Stimulated activated CD8-positive, alpha-beta memory T cell treated with anti-CD3 and anti-CD28 coated beads, Interleukin-4, amount 100 ng/mL, for 1 hour (primary cell): ENCODE data around the gene GRPEL1.
"Not testable (repeated sequence)": the region's sequence is repeated elsewhere in the genome, so short reads cannot be mapped to it uniquely, and the experiment has no call there.

Experiments used
- DNase-seq, 2 donors: peaks; one replicate each; pipeline ENCODE4 v3.0.0-alpha.2; 2020; ENCODE audit warnings: low read depth in 2 of 2, low spot score in 1 of 2

The GRPEL1 gene

GRCh38 chr4:7094916-7095315, 27.1 kb upstream of the GRPEL1 start:
- DNase-seq, result no peak

- no peak for DNase-seq
Observed at GRCh38 chr4:7092026-7092425, 24.2 kb upstream of the GRPEL1 start.

GRCh38 chr4:7089213-7089986, 21.5 kb upstream of the GRPEL1 start:
- no peak for DNase-seq

GRCh38 chr4:7087036-7087435, 19.2 kb upstream of the GRPEL1 start:
- DNase-seq, result no peak

- no peak for DNase-seq
Observed at GRCh38 chr4:7086384-7086783, 18.5 kb upstream of the GRPEL1 start.

GRCh38 chr4:7084564-7084961, 16.7 kb upstream of the GRPEL1 start:
- not testable (repeated sequence) for DNase-seq

GRCh38 chr4:7083597-7084563, 16.0 kb upstream of the GRPEL1 start:
- DNase-seq, result no peak

GRCh38 chr4:7079909-7080308, 12.0 kb upstream of the GRPEL1 start:
- DNase-seq, result not testable (repeated sequence)

- DNase-seq, result not testable (repeated sequence)
Observed at GRCh38 chr4:7079483-7079882, 11.6 kb upstream of the GRPEL1 start.

- no peak for DNase-seq
Observed at GRCh38 chr4:7078025-7078424, 10.2 kb upstream of the GRPEL1 start.

GRCh38 chr4:7077371-7077770, 9.5 kb upstream of the GRPEL1 start:
- DNase-seq, result no peak

GRCh38 chr4:7076696-7077082, 8.8 kb upstream of the GRPEL1 start:
- DNase-seq, result no peak

GRCh38 chr4:7075962-7076695, 8.3 kb upstream of the GRPEL1 start:
- no peak for DNase-seq

GRCh38 chr4:7074426-7074825, 6.6 kb upstream of the GRPEL1 start:
- DNase-seq, result no peak

GRCh38 chr4:7073526-7074390, 5.9 kb upstream of the GRPEL1 start:
- DNase-seq, result no peak

GRCh38 chr4:7073059-7073458, 5.2 kb upstream of the GRPEL1 start:
- no peak for DNase-seq

- DNase-seq, result peak; percentile 71 to 72
Observed at GRCh38 chr4:7070729-7071511, 3.1 kb upstream of the GRPEL1 start.

- no peak for DNase-seq
Observed at GRCh38 chr4:7068883-7069282, 1.0 kb upstream of the GRPEL1 start.

GRCh38 chr4:7068279-7068842, 497 bp upstream of the GRPEL1 start:
- DNase-seq, result peak in 1 of 2 donors; percentile 100

GRCh38 chr4:7067126-7067451, 775 bp downstream of the GRPEL1 start:
- no peak for DNase-seq
